Measurements from ENCODE around the gene MUC5AC. TPM values are rescaled to one million over a fixed set of nuclear protein-coding genes. Genes with fewer than 3 reads are reported as not detected.

MUC5AC gene
- total and polyA plus RNA-seq, 2 of the 13 experiments (the other 11 are each of a cell fraction or from before 2014, with no cell fraction given) = under 0.01 TPM; not detected in 1

GRCh38 chr11:1238767-1239595 lies 81.2 kb downstream of the MUC5AC start (continued):
- TF ChIP-seq ZNF441 (CRISPR knock-in tag; IDR thresholded peaks at IDR 0.05; ENCODE audit: borderline replicate concordance) = peak; percentile 64; the same call in 1 of the 2 replicates
- TF ChIP-seq ZNF775 (CRISPR knock-in tag; IDR thresholded peaks at IDR 0.05; ENCODE audit: borderline replicate concordance) = no peak
- TF ChIP-seq MIER2 (CRISPR knock-in tag; IDR thresholded peaks at IDR 0.05) = peak; percentile 98
- TF ChIP-seq ZNF564 (CRISPR knock-in tag; IDR thresholded peaks at IDR 0.05) = peak; percentile 92
- no peak for TF ChIP-seq MTF1 (CRISPR knock-in tag; IDR thresholded peaks at IDR 0.05)
- TF ChIP-seq ZNF235 (CRISPR knock-in tag; IDR thresholded peaks at IDR 0.05; ENCODE audit: borderline replicate concordance) = no peak
- 0 out of 2 replicates have a peak, but pooled peaks have one; percentile 50 for TF ChIP-seq ZNF451 (CRISPR knock-in tag; IDR thresholded peaks at IDR 0.05)
- no peak for TF ChIP-seq SOX13 (IDR thresholded peaks at IDR 0.05)
- peak in 1 of 2 experiments; percentile 24; a peak in 1 of 4 replicates for TF ChIP-seq SOX13 (CRISPR knock-in tag; conservative IDR thresholded peaks at IDR 0.05 in 1 of 2, IDR thresholded peaks at IDR 0.05 in 1 of 2)
- no peak for TF ChIP-seq SKI (IDR thresholded peaks at IDR 0.05; ENCODE audit: partially characterized antibody)
- no peak for TF ChIP-seq DMTF1 (CRISPR knock-in tag; IDR thresholded peaks at IDR 0.05)
- no peak for TF ChIP-seq ONECUT2 (CRISPR knock-in tag; IDR thresholded peaks at IDR 0.05)
- TF ChIP-seq SMAD9 (CRISPR knock-in tag; IDR thresholded peaks at IDR 0.05) = peak; percentile 46; the same call in 1 of the 2 replicates
- TF ChIP-seq ZNF576 (CRISPR knock-in tag; IDR thresholded peaks at IDR 0.05) = no peak
- no peak for TF ChIP-seq ATF6 (CRISPR knock-in tag; conservative IDR thresholded peaks at IDR 0.05)
- TF ChIP-seq ELF4 (CRISPR knock-in tag; IDR thresholded peaks at IDR 0.05; ENCODE audit: borderline replicate concordance) = no peak
- TF ChIP-seq BRCA1 (CRISPR knock-in tag; IDR thresholded peaks at IDR 0.05) = 0 out of 2 replicates have a peak, but pooled peaks have one; percentile 65
- TF ChIP-seq ZNF232 (CRISPR knock-in tag; IDR thresholded peaks at IDR 0.05; ENCODE audit: borderline replicate concordance) = peak; percentile 74; the same call in 1 of the 2 replicates
- no peak for TF ChIP-seq IKZF1 (IDR thresholded peaks at IDR 0.05)
- TF ChIP-seq XRCC5 (optimal IDR thresholded peaks at IDR 0.05; ENCODE audit: low read length) = peak; percentile 34
- no peak for TF ChIP-seq HMGA1 (CRISPR knock-in tag; conservative IDR thresholded peaks at IDR 0.05)
- 0 out of 2 replicates have a peak, but pooled peaks have one; percentile 66 for TF ChIP-seq ZFYVE20 (CRISPR knock-in tag; IDR thresholded peaks at IDR 0.05; ENCODE audit: borderline replicate concordance, low read depth)
- TF ChIP-seq KAT7 (CRISPR knock-in tag; IDR thresholded peaks at IDR 0.05; ENCODE audit: borderline replicate concordance) = no peak
- TF ChIP-seq EZH2 (conservative IDR thresholded peaks at IDR 0.05; ENCODE audit: low read depth, low read length) = no peak
- TF ChIP-seq ZNF839 (CRISPR knock-in tag; IDR thresholded peaks at IDR 0.05; ENCODE audit: borderline replicate concordance) = no peak
- TF ChIP-seq TARDBP (CRISPR knock-in tag; IDR thresholded peaks at IDR 0.05) = no peak
- peak; percentile 84; the same call in 1 of the 2 replicates for TF ChIP-seq ZNF891 (CRISPR knock-in tag; IDR thresholded peaks at IDR 0.05)

Data from HepG2 (cell line).